Calu3 (cell line): ENCODE measurements around the gene NEXN. TPM values are rescaled to one million over a fixed set of nuclear protein-coding genes. Genes with fewer than 3 reads are reported as not detected.

Experiments
- BruUV-seq: library from RNA; stranded (reverse); fragments of 400-500 nt; replicated peaks from 2 replicates; lab custom pipeline; 2021; lab: Mats Ljungman, UMichigan
- CTCF ChIA-PET: fragments of 300-600 bp; sonication (Branson Sonifier 250); formaldehyde crosslinking; loops from one replicate; lab custom pipeline; 2022; ENCODE audit warnings: antibody characterized with exemption; lab: Charles Lee
- DNase-seq: peaks from one replicate; pipeline ENCODE4 v3.0.0; 2022
- H3K27ac Mint-ChIP-seq: one replicate; pipeline ENCODE4 v1.8.0; 2022; ENCODE audit warnings: mixed read lengths; ENCODE audit not compliant: unreplicated experiment
- H3K27me3 Mint-ChIP-seq: one replicate; pipeline ENCODE4 v1.8.0; 2022; ENCODE audit warnings: mixed read lengths; ENCODE audit not compliant: unreplicated experiment
- H3K36me3 Mint-ChIP-seq: one replicate; pipeline ENCODE4 v1.8.0; 2022; ENCODE audit warnings: mild to moderate bottlenecking, moderate library complexity, mixed read lengths; ENCODE audit not compliant: insufficient read depth, unreplicated experiment
- H3K4me1 Mint-ChIP-seq: one replicate; pipeline ENCODE4 v1.8.0; 2022; ENCODE audit warnings: mild to moderate bottlenecking, low read depth, mixed read lengths; ENCODE audit not compliant: unreplicated experiment
- H3K4me3 Mint-ChIP-seq: one replicate; pipeline ENCODE4 v1.8.0; 2022; ENCODE audit warnings: mild to moderate bottlenecking, low read depth, moderate library complexity, mixed read lengths; ENCODE audit not compliant: unreplicated experiment
- H3K9me3 Mint-ChIP-seq: one replicate; pipeline ENCODE4 v1.8.0; 2022; ENCODE audit warnings: low read depth, mixed read lengths; ENCODE audit not compliant: unreplicated experiment
- intact Hi-C: fragments of 100-400 bp; cut with micrococcal nuclease; formaldehyde crosslinking; loops from one replicate; pipeline ENCODE4 v1.10.0; 2022; ENCODE audit not compliant: unreplicated experiment
- total RNA-seq: library from RNA; stranded (reverse); gene quantifications from 2 replicates; pipeline ENCODE4 v1.2.3, GENCODE V29; 2022
- TF ChIP-seq, protein P1 (sequence below): fragments of 200-600 bp; IDR thresholded peaks from one replicate; pipeline ENCODE4 v1.8.0; 2022; ENCODE audit warnings: antibody characterized with exemption; ENCODE audit not compliant: unreplicated experiment

Gene NEXN
- total RNA-seq, 1 experiment from 2014 or later = 2.0 TPM

GRCh38 chr1:77956464-77956863 lies 68.0 kb downstream of the NEXN start:
- peaks cover 50% of the 10 kb centered on the region for H3K36me3 Mint-ChIP-seq

GRCh38 chr1:77958391-77958790 lies 70.0 kb downstream of the NEXN start:
- H3K9me3 Mint-ChIP-seq = no peaks in the 10 kb centered on the region
- TF ChIP-seq, protein P1, sequence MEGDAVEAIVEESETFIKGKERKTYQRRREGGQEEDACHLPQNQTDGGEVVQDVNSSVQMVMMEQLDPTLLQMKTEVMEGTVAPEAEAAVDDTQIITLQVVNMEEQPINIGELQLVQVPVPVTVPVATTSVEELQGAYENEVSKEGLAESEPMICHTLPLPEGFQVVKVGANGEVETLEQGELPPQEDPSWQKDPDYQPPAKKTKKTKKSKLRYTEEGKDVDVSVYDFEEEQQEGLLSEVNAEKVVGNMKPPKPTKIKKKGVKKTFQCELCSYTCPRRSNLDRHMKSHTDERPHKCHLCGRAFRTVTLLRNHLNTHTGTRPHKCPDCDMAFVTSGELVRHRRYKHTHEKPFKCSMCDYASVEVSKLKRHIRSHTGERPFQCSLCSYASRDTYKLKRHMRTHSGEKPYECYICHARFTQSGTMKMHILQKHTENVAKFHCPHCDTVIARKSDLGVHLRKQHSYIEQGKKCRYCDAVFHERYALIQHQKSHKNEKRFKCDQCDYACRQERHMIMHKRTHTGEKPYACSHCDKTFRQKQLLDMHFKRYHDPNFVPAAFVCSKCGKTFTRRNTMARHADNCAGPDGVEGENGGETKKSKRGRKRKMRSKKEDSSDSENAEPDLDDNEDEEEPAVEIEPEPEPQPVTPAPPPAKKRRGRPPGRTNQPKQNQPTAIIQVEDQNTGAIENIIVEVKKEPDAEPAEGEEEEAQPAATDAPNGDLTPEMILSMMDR = no peak
- DNase-seq = no peak
- H3K27ac Mint-ChIP-seq = no peak overlapping the region
- no peak overlapping the region for H3K4me3 Mint-ChIP-seq
- H3K4me1 Mint-ChIP-seq = peaks cover 14% of the 10 kb centered on the region
- intact Hi-C loops = no loop called here
- no TSS peak for BruUV-seq
- peaks cover 51% of the 10 kb centered on the region for H3K36me3 Mint-ChIP-seq
- CTCF ChIA-PET = no interaction called here
- no peaks in the 10 kb centered on the region for H3K27me3 Mint-ChIP-seq

More at GRCh38 chr1:77956464-77956863, 68.0 kb downstream of the NEXN start:
- no peaks in the 10 kb centered on the region for H3K9me3 Mint-ChIP-seq
- H3K27me3 Mint-ChIP-seq = no peaks in the 10 kb centered on the region
- CTCF ChIA-PET = no interaction called here
- no TSS peak for BruUV-seq
- H3K4me3 Mint-ChIP-seq = no peak overlapping the region
- no peak overlapping the region for H3K27ac Mint-ChIP-seq
- intact Hi-C loops = no loop called here
- TF ChIP-seq, protein P1 = no peak
- H3K4me1 Mint-ChIP-seq = peaks cover under 1% of the 10 kb centered on the region
- DNase-seq = no peak

GRCh38 chr1:77958850-77959249 lies 70.4 kb downstream of the NEXN start:
- H3K4me3 Mint-ChIP-seq = no peak overlapping the region
- H3K27me3 Mint-ChIP-seq = no peaks in the 10 kb centered on the region
- CTCF ChIA-PET = no interaction called here
- intact Hi-C loops = no loop called here
- H3K36me3 Mint-ChIP-seq = peaks cover 55% of the 10 kb centered on the region
- DNase-seq = no peak
- peaks cover 14% of the 10 kb centered on the region for H3K4me1 Mint-ChIP-seq
- TF ChIP-seq, protein P1 = no peak
- BruUV-seq = no TSS peak
- peak overlapping the region; percentile 12 for H3K27ac Mint-ChIP-seq
- H3K9me3 Mint-ChIP-seq = no peaks in the 10 kb centered on the region

GRCh38 chr1:77961392-77961791 lies 73.0 kb downstream of the NEXN start:
- no peaks in the 10 kb centered on the region for H3K27me3 Mint-ChIP-seq
- intact Hi-C loops = no loop called here
- H3K4me1 Mint-ChIP-seq = peaks cover 23% of the 10 kb centered on the region
- no peak for DNase-seq
- no peak overlapping the region for H3K27ac Mint-ChIP-seq
- no peak overlapping the region for H3K4me3 Mint-ChIP-seq
- no peaks in the 10 kb centered on the region for H3K9me3 Mint-ChIP-seq
- CTCF ChIA-PET = no interaction called here
- peaks cover 74% of the 10 kb centered on the region for H3K36me3 Mint-ChIP-seq
- BruUV-seq = no TSS peak
- TF ChIP-seq, protein P1 = no peak
